Activated naive CD8-positive, alpha-beta T cell treated with anti-CD3 and anti-CD28 coated beads, Interleukin-2, amount 10 ng/mL, durations not matched to agents 7 days and 5 days (primary cell): ENCODE results near the gene C11orf86. TPM values are rescaled to one million over a fixed set of nuclear protein-coding genes. Genes with fewer than 3 reads are reported as not detected.

Source experiments
- ATAC-seq: fragments of 150-1000 bp; cut with Tn5 transposase; one replicate; pipeline ENCODE4 v1.10.0; 2021; ENCODE audit warnings: low read depth, moderate library complexity
- POLR2A ChIA-PET: fragments of 350-600 bp; sonication (Branson Sonifier 250); formaldehyde crosslinking; loops from one replicate; lab custom pipeline; 2021; ENCODE audit warnings: antibody characterized with exemption; lab: Charles Lee
- DNase-seq: peaks from one replicate; pipeline ENCODE4 v3.0.0; 2021
- H3K27ac Mint-ChIP-seq: one replicate; pipeline ENCODE4 v1.8.0; 2022; ENCODE audit warnings: mild to moderate bottlenecking, mixed read lengths
- H3K27me3 Mint-ChIP-seq: one replicate; pipeline ENCODE4 v1.8.0; 2022; ENCODE audit warnings: mild to moderate bottlenecking, moderate library complexity, mixed read lengths
- H3K36me3 Mint-ChIP-seq: one replicate; pipeline ENCODE4 v1.8.0; 2021; ENCODE audit warnings: mild to moderate bottlenecking, mixed read lengths
- H3K4me1 Mint-ChIP-seq: one replicate; pipeline ENCODE4 v1.8.0; 2021; ENCODE audit warnings: mixed read lengths
- H3K4me3 Mint-ChIP-seq: one replicate; pipeline ENCODE4 v1.8.0; 2022; ENCODE audit warnings: mild to moderate bottlenecking, moderate library complexity, mixed read lengths
- H3K9me3 Mint-ChIP-seq: one replicate; pipeline ENCODE4 v1.8.0; 2021; ENCODE audit warnings: mixed read lengths
- total RNA-seq, 2 experiments: library from RNA; stranded (reverse); gene quantifications; one replicate each; pipeline ENCODE4 v1.2.3, GENCODE V29; 2021

Gene C11orf86
- total RNA-seq, 2 experiments from 2014 or later: not detected

DNA sequence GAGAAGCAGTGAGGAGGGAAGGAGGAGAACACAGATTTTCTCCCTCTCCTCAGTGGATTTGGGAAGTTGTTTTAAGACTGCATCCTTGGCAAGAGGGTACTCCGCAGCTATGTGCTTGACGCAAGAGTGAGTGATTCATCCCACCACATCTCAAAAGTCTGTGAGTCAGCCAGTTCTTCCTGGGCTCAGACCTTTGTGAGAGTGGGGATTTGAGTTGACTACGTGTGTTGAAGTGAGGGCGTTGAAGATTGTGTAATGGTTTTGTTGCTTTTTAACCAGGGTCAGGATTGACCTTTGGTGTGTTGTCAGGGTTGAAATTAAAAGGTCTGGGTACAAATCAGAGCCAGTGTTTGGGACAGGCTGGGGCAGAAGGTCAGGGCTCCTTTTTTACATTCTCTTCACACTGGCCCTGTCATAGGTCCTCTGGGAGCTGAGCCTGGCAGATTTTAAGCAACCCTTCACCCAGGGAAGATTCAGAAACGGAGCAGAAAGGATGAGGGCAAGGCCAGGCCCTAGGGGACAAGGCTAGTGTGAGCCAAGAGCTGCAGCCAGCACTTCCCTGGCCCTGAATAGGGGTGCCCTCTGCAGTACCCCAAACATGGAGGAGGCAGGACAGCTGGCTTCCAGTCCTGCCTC is 4.2 kb upstream of the C11orf86 start:
- Mint-ChIP-seq H3K36me3 (peaks cover 2% of the 10 kb centered on the region), H3K9me3 (no peaks in the 10 kb centered on the region), H3K4me3 (no peak overlapping the region), H3K4me1 (peaks cover 11% of the 10 kb centered on the region), H3K27ac (no peak overlapping the region), H3K27me3 (peaks cover 5% of the 10 kb centered on the region)
- ATAC-seq (no peak), DNase-seq (no peak)
- POLR2A ChIA-PET: interaction anchor here (0.6 kb wide), 1 partner anchor 527 kb away, joined by 3 read pairs; no protein-coding TSS in a partner anchor

DNA sequence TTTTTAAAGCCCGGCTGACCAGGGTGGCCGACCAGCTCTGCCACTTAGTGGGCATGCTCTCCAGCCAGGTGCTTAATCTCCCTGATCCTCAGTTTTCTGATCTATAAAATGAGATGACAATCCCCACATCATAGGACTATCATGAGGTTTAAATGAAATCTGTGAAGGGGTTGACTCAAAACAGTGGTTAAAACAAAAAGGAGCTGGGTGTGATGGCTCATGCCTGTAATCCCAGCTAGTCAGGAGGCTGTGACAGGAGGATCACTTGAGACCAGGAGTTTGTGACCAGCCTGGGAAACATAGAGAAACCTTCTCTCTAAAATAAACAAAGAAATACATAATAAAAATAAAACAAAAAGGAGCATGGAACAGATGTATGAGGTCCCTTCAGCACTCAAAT is 3.6 kb upstream of the C11orf86 start:
- no peak for DNase-seq
- Mint-ChIP-seq H3K9me3 (no peaks in the 10 kb centered on the region), H3K4me3 (no peak overlapping the region), H3K4me1 (peaks cover 9% of the 10 kb centered on the region), H3K36me3 (peaks cover 2% of the 10 kb centered on the region), H3K27ac (no peak overlapping the region), H3K27me3 (peaks cover 3% of the 10 kb centered on the region)
- POLR2A ChIA-PET: interaction anchor here (0.6 kb wide), 1 partner anchor 527 kb away, joined by 3 read pairs; no protein-coding TSS in a partner anchor
- no peak for ATAC-seq

DNA sequence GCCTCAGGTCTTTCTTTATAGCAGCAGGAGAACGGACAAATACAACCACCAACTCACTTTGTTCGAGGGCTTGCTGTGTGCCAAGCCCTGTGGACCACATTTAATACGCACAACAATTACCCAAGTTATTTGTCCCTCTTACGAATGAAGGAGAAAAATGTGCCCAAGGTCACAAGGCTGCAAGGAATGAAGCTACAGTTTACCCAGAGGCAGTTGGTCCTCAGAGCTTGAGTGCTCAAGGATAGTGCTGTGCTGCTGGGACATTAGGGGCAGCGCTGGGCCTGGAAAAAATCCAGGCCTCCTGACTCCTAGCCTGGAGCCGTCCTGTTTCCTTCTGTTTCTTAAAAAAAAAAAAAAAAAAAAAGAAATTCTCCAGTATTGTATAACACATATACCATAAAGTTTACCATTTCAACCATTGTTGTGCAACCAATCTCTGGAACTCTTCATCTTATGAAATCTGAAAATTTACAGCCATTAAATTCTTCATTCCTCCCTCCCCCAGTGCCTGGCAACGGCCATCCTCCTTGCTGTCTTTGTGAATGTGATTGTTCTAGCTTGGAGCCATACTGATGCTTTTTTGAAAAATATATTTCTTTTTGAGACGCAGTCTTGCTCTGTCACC is 1.0 kb upstream of the C11orf86 start:
- POLR2A ChIA-PET: no interaction called here
- no peaks in the 10 kb centered on the region for H3K36me3 Mint-ChIP-seq
- DNase-seq (no peak), ATAC-seq (no peak)
- no peak overlapping the region for H3K27ac Mint-ChIP-seq
- H3K4me3 Mint-ChIP-seq: no peak overlapping the region
- peaks cover 3% of the 10 kb centered on the region for H3K27me3 Mint-ChIP-seq
- H3K9me3 Mint-ChIP-seq: no peaks in the 10 kb centered on the region
- peaks cover 4% of the 10 kb centered on the region for H3K4me1 Mint-ChIP-seq

DNA sequence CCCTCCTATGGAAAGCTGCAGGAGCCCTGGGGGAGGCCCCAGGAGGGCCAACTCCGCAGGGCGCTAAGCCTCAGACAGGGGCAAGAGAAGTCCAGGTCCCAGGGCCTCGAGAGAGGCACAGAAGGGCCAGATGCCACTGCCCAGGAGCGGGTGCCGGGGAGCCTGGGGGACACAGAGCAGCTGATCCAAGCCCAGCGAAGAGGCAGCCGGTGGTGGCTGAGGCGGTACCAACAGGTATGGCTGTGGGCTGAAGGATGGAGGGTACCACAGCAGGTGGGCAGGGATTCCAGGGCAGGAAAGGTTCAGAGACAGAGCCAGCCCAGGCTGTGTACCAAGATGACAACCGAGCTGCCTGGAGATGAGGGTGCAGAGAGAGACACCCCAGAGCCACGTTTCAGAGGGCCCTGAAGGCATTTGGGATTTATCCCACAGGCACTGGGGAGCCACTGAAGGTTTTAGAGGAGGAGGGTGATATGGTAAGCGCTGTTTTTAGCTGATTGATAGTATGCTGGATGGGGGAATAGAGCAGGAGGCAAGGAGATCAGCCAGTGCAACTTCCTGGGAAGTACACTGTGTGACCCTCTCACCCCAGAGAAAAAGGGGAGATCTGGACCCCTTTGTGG is 412 bp downstream of the C11orf86 start:
- Mint-ChIP-seq H3K36me3 (no peaks in the 10 kb centered on the region), H3K4me1 (peaks cover 4% of the 10 kb centered on the region), H3K4me3 (no peak overlapping the region), H3K27ac (no peak overlapping the region), H3K27me3 (peaks cover 3% of the 10 kb centered on the region), H3K9me3 (peaks cover 2% of the 10 kb centered on the region)
- DNase-seq: no peak
- POLR2A ChIA-PET: interaction anchor here (0.7 kb wide), 1 partner anchor 133 kb away, joined by 4 read pairs; the partner anchor contains the start of gene RCE1
- ATAC-seq: no peak

DNA sequence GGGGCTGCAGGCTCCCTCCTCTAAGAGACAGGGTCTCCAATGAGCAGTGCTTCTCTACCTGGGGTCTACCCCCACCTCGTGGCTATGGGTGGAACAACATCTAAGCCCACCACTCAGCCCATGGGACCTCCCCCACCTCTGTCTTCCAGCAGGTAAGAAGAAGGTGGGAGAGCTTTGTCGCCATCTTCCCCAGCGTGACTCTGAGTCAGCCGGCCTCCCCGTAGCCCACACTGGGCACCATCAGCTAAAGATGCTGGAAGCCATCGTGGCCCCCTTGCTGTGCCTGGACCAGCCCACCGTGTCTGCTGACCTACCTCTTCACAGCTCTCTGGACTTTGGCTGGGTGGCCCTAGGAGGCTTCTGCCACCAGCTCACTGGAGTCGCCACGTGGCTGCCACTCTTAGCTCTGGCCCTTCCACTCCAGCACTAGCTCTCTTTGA is 944 bp downstream of the C11orf86 start:
- ATAC-seq: no peak
- H3K4me1 Mint-ChIP-seq: no peaks in the 10 kb centered on the region

DNA sequence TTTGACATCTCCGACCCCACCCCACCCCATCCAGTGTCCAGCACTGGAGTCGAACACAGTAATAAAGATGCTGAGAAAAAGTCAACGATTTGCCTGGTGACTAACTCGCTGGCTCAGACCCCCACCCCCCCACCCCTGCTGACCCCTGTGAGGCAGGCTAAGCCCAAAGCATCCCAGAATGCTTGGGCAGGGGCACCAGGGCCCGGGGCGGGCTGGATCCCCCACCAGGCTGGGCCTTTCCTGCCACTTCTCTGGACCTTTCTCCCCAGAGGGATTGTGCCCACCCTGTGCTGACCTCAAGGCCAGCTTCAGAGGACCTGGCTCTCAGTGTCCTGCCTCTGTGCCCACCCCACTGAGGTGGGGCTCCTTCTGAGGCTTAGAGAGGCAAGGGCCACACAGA is 1.8 kb downstream of the C11orf86 start:
- Mint-ChIP-seq H3K4me3 (no peak overlapping the region), H3K27me3 (peaks cover 3% of the 10 kb centered on the region), H3K4me1 (no peaks in the 10 kb centered on the region), H3K27ac (no peak overlapping the region), H3K36me3 (no peaks in the 10 kb centered on the region), H3K9me3 (peaks cover 2% of the 10 kb centered on the region)
- POLR2A ChIA-PET: no interaction called here
- ATAC-seq: no peak
- no peak for DNase-seq

More for the DNA sequence above, 944 bp downstream of the C11orf86 start:
- Mint-ChIP-seq H3K4me3 (no peak overlapping the region), H3K27ac (no peak overlapping the region), H3K9me3 (peaks cover 2% of the 10 kb centered on the region), H3K36me3 (no peaks in the 10 kb centered on the region), H3K27me3 (peaks cover 3% of the 10 kb centered on the region)
- DNase-seq: no peak
- POLR2A ChIA-PET: interaction anchor here (0.7 kb wide), 1 partner anchor 133 kb away, joined by 4 read pairs; the partner anchor contains the start of gene RCE1

DNA sequence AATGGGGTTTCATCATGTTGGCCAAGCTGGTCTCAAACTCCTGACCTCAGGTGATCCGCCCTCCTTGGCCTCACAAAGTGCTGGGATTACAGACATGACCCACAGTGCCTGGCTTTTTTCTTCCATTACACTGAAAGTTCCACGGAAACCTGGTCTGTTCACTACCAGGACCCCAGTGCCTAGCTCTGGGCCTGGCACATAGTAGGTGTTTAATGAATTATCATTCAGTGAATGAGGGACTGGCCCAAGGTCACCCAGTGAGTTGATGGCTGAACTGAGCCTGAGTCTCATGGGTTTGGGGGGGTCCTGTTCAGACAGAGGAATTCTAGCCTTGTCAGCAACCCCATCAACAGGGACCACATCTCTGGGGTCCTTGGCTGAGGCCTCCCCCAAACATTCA is 3.1 kb downstream of the C11orf86 start:
- H3K4me1 Mint-ChIP-seq: peaks cover 3% of the 10 kb centered on the region
- peaks cover 2% of the 10 kb centered on the region for H3K9me3 Mint-ChIP-seq
- no peak for DNase-seq
- no peak overlapping the region for H3K4me3 Mint-ChIP-seq
- no peaks in the 10 kb centered on the region for H3K36me3 Mint-ChIP-seq
- H3K27ac Mint-ChIP-seq: no peak overlapping the region
- H3K27me3 Mint-ChIP-seq: peaks cover 11% of the 10 kb centered on the region
- POLR2A ChIA-PET: no interaction called here
- ATAC-seq: no peak

DNA sequence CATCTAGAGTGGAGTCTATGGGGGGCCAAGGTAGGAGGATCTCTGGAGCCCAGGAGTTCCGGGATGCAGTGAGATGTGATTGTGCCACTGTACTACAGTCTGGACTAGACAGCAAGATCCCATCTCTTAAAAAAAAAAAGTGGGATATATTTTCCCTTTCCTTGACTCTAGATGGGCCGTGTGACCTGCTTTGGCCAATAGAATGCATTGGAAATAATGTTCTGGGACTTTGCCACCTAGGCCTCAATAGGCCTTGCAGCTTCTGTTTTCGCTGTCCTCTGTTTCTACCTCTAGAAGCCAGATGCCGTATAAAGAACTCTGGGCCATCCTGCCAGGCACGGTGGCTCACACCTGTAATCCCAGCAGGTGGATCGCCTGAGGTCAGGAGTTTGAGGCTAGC is 3.6 kb downstream of the C11orf86 start:
- POLR2A ChIA-PET: no interaction called here
- DNase-seq (no peak), ATAC-seq (no peak)
- Mint-ChIP-seq H3K36me3 (no peaks in the 10 kb centered on the region), H3K9me3 (peaks cover 2% of the 10 kb centered on the region), H3K4me1 (peaks cover 3% of the 10 kb centered on the region), H3K27ac (no peak overlapping the region), H3K27me3 (peaks cover 11% of the 10 kb centered on the region), H3K4me3 (no peak overlapping the region)

DNA sequence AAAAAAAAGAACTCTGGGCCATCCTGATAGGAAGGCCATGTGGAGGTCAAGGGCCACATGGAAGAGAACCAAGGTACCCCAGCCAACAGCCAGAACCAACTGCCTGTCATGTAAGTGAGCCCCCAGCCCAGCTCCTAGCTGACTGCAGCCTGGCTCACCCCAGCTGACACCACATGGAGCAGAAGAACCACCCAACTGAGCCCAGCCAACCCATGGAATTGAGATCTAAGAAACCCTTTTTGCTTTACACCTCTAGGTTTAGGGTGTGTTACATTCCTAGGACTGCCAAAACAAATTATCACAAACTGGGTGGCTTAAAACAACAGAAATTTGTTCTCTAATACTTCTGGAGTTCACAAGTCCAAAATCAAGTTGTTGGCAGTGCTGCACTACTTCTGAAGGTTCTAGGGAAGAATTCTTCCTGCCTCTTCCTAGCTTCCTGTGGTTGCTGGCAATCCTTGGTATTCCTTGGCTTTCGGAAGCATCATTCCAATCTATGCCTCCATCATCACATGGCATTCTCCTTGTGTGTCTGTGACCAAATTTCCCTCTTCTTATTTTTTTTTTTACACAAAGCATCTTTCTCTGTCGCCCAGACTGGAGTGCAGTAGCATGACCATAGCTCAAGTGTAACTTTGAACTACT is 4.4 kb downstream of the C11orf86 start:
- Mint-ChIP-seq H3K4me3 (no peak overlapping the region), H3K4me1 (peaks cover 3% of the 10 kb centered on the region), H3K27me3 (peaks cover 11% of the 10 kb centered on the region), H3K9me3 (peaks cover 2% of the 10 kb centered on the region), H3K27ac (no peak overlapping the region), H3K36me3 (no peaks in the 10 kb centered on the region)
- POLR2A ChIA-PET: no interaction called here
- no peak for DNase-seq
- ATAC-seq: no peak

DNA sequence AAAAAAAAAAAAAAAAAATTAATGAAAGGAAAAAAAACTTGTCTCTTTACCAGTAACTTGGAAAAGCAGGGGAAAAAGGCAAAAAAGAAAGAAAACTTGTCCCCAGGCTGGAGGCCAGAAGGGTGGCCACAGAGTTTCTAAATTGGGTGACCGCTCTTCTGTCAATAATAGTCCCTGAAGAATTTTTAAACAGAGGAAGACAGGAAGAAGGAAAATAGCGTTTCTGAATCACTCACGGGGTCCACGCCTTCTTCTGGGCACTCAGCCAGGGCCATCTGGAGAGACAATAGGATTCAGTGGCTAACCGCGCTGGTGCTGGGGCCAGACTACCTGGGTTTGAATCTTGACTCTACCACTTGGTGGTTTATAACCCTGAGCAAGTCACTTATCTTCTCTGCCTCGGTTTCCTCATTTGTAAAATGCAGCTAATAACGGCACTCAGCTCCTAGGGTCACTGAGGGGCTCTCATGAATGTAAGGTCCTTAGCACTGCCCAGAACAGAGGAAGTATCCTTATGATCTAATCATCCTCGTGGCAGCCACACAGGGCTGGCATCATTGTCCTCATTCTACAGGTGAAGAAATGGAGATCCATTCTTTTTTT is 7.0 kb downstream of the C11orf86 start:
- H3K4me1 Mint-ChIP-seq: peaks cover 3% of the 10 kb centered on the region
- H3K36me3 Mint-ChIP-seq: peaks cover 1% of the 10 kb centered on the region
- no peak overlapping the region for H3K4me3 Mint-ChIP-seq
- H3K9me3 Mint-ChIP-seq: peaks cover 2% of the 10 kb centered on the region
- ATAC-seq: no peak
- POLR2A ChIA-PET: no interaction called here
- peaks cover 13% of the 10 kb centered on the region for H3K27me3 Mint-ChIP-seq
- DNase-seq: no peak
- H3K27ac Mint-ChIP-seq: no peak overlapping the region

DNA sequence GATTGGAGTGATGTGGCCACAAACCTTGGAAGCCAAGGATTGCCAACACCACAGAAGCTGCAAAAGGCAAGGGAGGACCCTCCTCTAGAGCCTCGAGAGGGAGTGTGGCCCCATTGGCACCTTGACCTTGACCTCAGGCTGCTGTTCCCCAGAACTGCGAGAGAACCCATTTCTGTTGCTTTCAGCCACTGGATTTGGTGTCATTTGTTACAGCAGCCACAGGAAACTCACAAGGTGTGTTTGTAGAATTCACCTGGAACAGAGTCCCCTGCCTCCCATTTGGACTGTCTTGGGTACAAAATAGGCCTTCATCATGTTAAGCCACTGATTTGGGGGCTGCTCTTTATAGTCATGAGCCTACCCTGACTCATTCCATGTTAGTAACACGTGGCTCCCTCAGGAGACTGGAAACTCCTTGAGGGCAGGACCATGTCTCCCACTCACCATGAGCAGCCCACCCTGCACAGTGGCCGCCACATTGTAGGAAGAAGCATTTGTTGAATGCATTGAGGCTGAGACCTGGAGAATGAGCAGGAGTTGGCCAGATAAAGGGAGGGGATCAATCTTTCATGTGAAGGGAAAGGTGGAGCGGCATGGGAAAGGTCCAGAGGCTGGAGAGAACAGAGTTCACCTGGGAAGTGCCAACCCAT is 8.3 kb downstream of the C11orf86 start:
- DNase-seq (no peak), ATAC-seq (no peak)
- H3K27ac Mint-ChIP-seq: no peak overlapping the region
- peaks cover 1% of the 10 kb centered on the region for H3K36me3 Mint-ChIP-seq
- H3K9me3 Mint-ChIP-seq: peaks cover 2% of the 10 kb centered on the region
- peaks cover 13% of the 10 kb centered on the region for H3K27me3 Mint-ChIP-seq
- H3K4me1 Mint-ChIP-seq: peaks cover 5% of the 10 kb centered on the region
- no peak overlapping the region for H3K4me3 Mint-ChIP-seq
- POLR2A ChIA-PET: no interaction called here

DNA sequence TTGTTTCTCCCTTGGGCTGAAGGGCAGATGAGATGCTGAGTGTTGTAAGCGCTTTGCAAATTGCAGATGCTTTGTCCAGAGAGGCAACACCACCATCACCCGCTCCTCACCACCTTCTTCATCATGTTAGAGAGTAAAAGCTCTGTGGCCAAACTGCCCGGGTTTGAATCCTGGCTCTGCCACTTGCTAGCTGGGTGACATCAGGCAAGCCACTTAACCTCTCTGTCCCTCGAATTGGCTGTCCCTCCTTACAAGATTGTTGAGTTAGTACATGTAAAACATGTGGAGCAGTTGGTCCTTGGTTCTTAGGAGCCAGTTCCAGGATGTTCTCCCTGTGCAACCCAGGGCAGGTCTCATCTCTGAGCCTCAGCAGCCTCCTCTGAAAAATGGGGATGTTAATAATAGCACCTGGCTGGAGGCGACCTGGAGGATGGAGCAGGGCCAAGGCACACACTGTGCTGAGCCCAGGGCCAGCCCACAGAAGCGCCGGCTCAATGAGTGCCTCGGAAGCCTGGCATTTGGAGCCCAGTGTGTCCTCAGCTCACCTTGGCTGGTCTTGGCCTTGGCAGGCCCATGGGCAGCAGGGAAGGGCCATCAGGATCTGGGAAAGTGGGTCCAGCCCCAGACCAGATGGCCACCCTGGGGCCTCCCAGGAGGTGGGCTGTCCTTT is 10.5 kb downstream of the C11orf86 start:
- POLR2A ChIA-PET: no interaction called here
- ATAC-seq: no peak
- DNase-seq: no peak
- Mint-ChIP-seq H3K4me3 (no peak overlapping the region), H3K27ac (no peak overlapping the region), H3K4me1 (peaks cover 5% of the 10 kb centered on the region), H3K36me3 (peaks cover 1% of the 10 kb centered on the region), H3K9me3 (no peaks in the 10 kb centered on the region), H3K27me3 (peaks cover 18% of the 10 kb centered on the region)
